ENCODE data around the gene UBE2O. TPM values are rescaled to one million over a fixed set of nuclear protein-coding genes. Genes with fewer than 3 reads are reported as not detected.

The UBE2O gene
- total RNA-seq, 1 experiment from 2014 or later = 52.6 TPM

DNA sequence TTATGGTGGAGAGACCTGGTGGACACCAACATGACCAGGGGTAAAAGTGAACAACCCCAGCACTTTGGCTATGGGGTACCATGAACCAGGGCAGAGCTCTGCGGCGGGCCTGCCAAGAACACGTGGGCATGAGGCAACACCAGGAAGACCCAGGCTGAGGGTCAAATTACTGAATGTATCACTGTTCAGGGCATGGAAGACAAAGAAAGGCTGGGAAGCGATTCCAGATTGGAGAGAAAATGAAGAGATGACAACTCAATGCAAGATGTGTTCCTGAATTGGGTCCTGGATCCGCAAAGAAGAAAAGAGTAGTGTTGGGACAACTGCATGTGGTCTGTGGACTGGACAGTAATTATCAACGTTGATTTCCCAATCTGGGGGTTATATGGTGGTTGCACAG is 48.7 kb downstream of the UBE2O start:
- Histone ChIP-seq H3K56ac (ENCODE audit: insufficient read length, low read depth, low read length) (no peak overlapping the region), H4K20me1 (ENCODE audit: control insufficient read depth, insufficient read depth, insufficient read length) (peaks cover 4% of the 10 kb centered on the region)

More for the DNA sequence above, 48.7 kb downstream of the UBE2O start:
- peaks cover 48 to 61% (median 56%) of the 10 kb centered on the region in 3 experiments; a peak in 6 of 7 replicates for H3K36me3 Mint-ChIP-seq (ENCODE audit: insufficient read depth in 1 of 3, low read depth in 3 of 3)
- Histone ChIP-seq H3K9ac (ENCODE audit: extremely low read depth, insufficient read length, low read length) (no peak overlapping the region), H3K4me1 (ENCODE audit: insufficient read depth, low read length) (no peaks in the 10 kb centered on the region), H3K4ac (ENCODE audit: low read depth, low read length) (no peak overlapping the region), H2BK15ac (ENCODE audit: low read depth, low read length) (no peak overlapping the region), H3K27me3 (ENCODE audit: insufficient read depth, low read length) (no peaks in the 10 kb centered on the region), H2AK5ac (ENCODE audit: insufficient read length, low read length) (no peak overlapping the region), H3K79me2 (ENCODE audit: insufficient read depth, low read length) (peaks cover 6% of the 10 kb centered on the region; the same call in 1 of the 2 replicates), H3K18ac (ENCODE audit: insufficient read length, low read depth, low read length) (no peak overlapping the region), H3K79me1 (ENCODE audit: insufficient read depth, low read depth, low read length, poor library complexity, severe bottlenecking) (peaks cover 4% of the 10 kb centered on the region), H4K91ac (ENCODE audit: insufficient read length, low read depth, low read length) (no peak overlapping the region), H3K27ac (ENCODE audit: insufficient read length, low read depth, low read length) (no peak overlapping the region), H4K8ac (replicated peaks; ENCODE audit: insufficient read length, low read depth, low read length) (no peak overlapping the region), H2AFZ (ENCODE audit: low read length) (no peak overlapping the region), H2BK12ac (ENCODE audit: insufficient read length, low read depth, low read length) (no peak overlapping the region), H3K9me3 (ENCODE audit: control insufficient read depth, low read depth, low read length) (no peaks in the 10 kb centered on the region), H3K23me2 (ENCODE audit: insufficient read length, low read depth, low read length, poor library complexity, severe bottlenecking) (no peaks in the 10 kb centered on the region), H2BK120ac (ENCODE audit: low read depth, low read length, poor library complexity, severe bottlenecking) (no peak overlapping the region), H3K23ac (ENCODE audit: insufficient read length, low read depth, low read length) (no peak overlapping the region), H2BK5ac (ENCODE audit: insufficient read length, low read length) (no peak overlapping the region), H3T11ph (ENCODE audit: low read length) (no peak overlapping the region), H2BK20ac (ENCODE audit: low read depth, low read length, poor library complexity, severe bottlenecking) (no peak overlapping the region), H3K14ac (ENCODE audit: insufficient read depth, low read length) (no peak overlapping the region), H3K4me2 (ENCODE audit: insufficient read depth, insufficient read length, low read length) (no peak overlapping the region), H4K5ac (ENCODE audit: insufficient read length, low read depth, low read length) (no peak overlapping the region)
- DNase-seq = no peak
- H3K4me1 Mint-ChIP-seq = peaks cover 4 to 5% of the 10 kb centered on the region in 2 experiments; a peak in 3 of 4 replicates
- WGBS (ENCODE audit: extremely low coverage, insufficient read length, low lambda C conversion rate) = no CpG with 5 or more reads among the region's 6 CpGs
- no peaks in the 10 kb centered on the region for H3K9me3 Mint-ChIP-seq
- H3K27ac Mint-ChIP-seq = no peak overlapping the region
- no peaks in the 10 kb centered on the region for H3K27me3 Mint-ChIP-seq (ENCODE audit: low read depth)
- no peak overlapping the region for H3K4me3 Mint-ChIP-seq
- no peak for TF ChIP-seq CTCF (conservative IDR thresholded peaks at IDR 0.05)
